ENCODE data around the gene DDX51. TPM values are rescaled to one million over a fixed set of nuclear protein-coding genes. Genes with fewer than 3 reads are reported as not detected.
"Not testable (repeated sequence)": the region's sequence is repeated elsewhere in the genome, so short reads cannot be mapped to it uniquely, and the experiment has no call there.

DDX51 gene
- total RNA-seq, 1 donor from 2014 or later, result 4.3 TPM

- intact Hi-C loops (cut with DNase I), result no loop called here
- Histone ChIP-seq H3K9me3 (no peaks in the 10 kb centered on the region), H3K36me3 (peaks cover 26 to 34% of the 10 kb centered on the region in 2 donors), H3K4me3 (no peak overlapping the region), H3K4me1 (no peaks in the 10 kb centered on the region), H3K27me3 (no peaks in the 10 kb centered on the region), H3K27ac (no peak overlapping the region)
- DNase-seq (ENCODE audit: low spot score in 2 of 2), result no peak
- no peak for TF ChIP-seq CTCF (IDR thresholded peaks at IDR 0.05)
Measured at GRCh38 chr12:132151766-132152410, 7.8 kb upstream of the DDX51 start.

- no peak for TF ChIP-seq CTCF (IDR thresholded peaks at IDR 0.05)
- peaks cover 26 to 31% of the 10 kb centered on the region in 2 donors for H3K36me3 ChIP-seq
- no peaks in the 10 kb centered on the region for H3K27me3 ChIP-seq
- no peaks in the 10 kb centered on the region for H3K9me3 ChIP-seq
- H3K4me1 ChIP-seq, result no peaks in the 10 kb centered on the region
- intact Hi-C loops (cut with DNase I), result no loop called here
- H3K4me3 ChIP-seq, result no peak overlapping the region
- DNase-seq (ENCODE audit: low spot score in 2 of 2), result no peak
- no peak overlapping the region for H3K27ac ChIP-seq
Measured at GRCh38 chr12:132151145-132151765, 7.1 kb upstream of the DDX51 start.

GRCh38 chr12:132150780-132151144 lies 6.6 kb upstream of the DDX51 start:
- no peak for DNase-seq (ENCODE audit: low spot score in 2 of 2)
- Histone ChIP-seq H3K36me3 (peaks cover 26 to 31% of the 10 kb centered on the region in 2 donors), H3K27ac (no peak overlapping the region), H3K9me3 (no peaks in the 10 kb centered on the region), H3K27me3 (no peaks in the 10 kb centered on the region), H3K4me1 (no peaks in the 10 kb centered on the region), H3K4me3 (no peak overlapping the region)
- TF ChIP-seq CTCF (IDR thresholded peaks at IDR 0.05), result no peak
- intact Hi-C loops (cut with DNase I), result no loop called here

- H3K9me3 ChIP-seq; H3K27me3 ChIP-seq; DNase-seq (ENCODE audit: low spot score in 2 of 2); H3K4me3 ChIP-seq; H3K27ac ChIP-seq; H3K4me1 ChIP-seq: not testable (repeated sequence)
- peaks cover 26 to 31% of the 10 kb centered on the region in 2 donors for H3K36me3 ChIP-seq
- intact Hi-C loops (cut with DNase I), result loop anchor here (10.0 kb wide), 2 partner anchors 255 to 435 kb away; partner anchors contain the start of genes SFSWAP and ULK1
Measured at GRCh38 chr12:132149526-132149925, 5.4 kb upstream of the DDX51 start.

- no peak for DNase-seq (ENCODE audit: low spot score in 2 of 2)
- intact Hi-C loops (cut with DNase I), result loop anchor here (10.0 kb wide), 2 partner anchors 254 to 434 kb away; partner anchors contain the start of genes SFSWAP and ULK1
Measured at GRCh38 chr12:132148368-132149045, 4.4 kb upstream of the DDX51 start.

More at GRCh38 chr12:132148368-132149045, 4.4 kb upstream of the DDX51 start:
- Histone ChIP-seq H3K27me3 (no peaks in the 10 kb centered on the region), H3K27ac (no peak overlapping the region), H3K4me1 (peaks cover 0 to 6% of the 10 kb centered on the region in 2 donors), H3K36me3 (peaks cover 26 to 31% of the 10 kb centered on the region in 2 donors), H3K9me3 (no peaks in the 10 kb centered on the region), H3K4me3 (no peak overlapping the region)
- no peak for TF ChIP-seq CTCF (IDR thresholded peaks at IDR 0.05)

Measured in ascending aorta (tissue), 2 donors.